Activated B cell treated with CpG ODN at 0.5 μM for 24 hours (primary cell): ENCODE results near the gene CHST9. TPM values are rescaled to one million over a fixed set of nuclear protein-coding genes. Genes with fewer than 3 reads are reported as not detected.
"Not testable (repeated sequence)": the region's sequence is repeated elsewhere in the genome, so short reads cannot be mapped to it uniquely, and the experiment has no call there.

ENCODE experiments used
- ATAC-seq: fragments of 200-7000 bp; cut with Tn5 transposase; one replicate; pipeline ENCODE4 v1.10.0; 2021; ENCODE audit warnings: low read depth, mild to moderate bottlenecking, moderate library complexity
- CTCF ChIA-PET: fragments of 350-600 bp; sonication (Branson Sonifier 250); formaldehyde crosslinking; loops from one replicate; lab custom pipeline; 2021; ENCODE audit warnings: antibody characterized with exemption; lab: Charles Lee
- POLR2A ChIA-PET: fragments of 350-600 bp; sonication (Branson Sonifier 250); formaldehyde crosslinking; loops from one replicate; lab custom pipeline; 2021; ENCODE audit warnings: antibody characterized with exemption; lab: Charles Lee
- DNase-seq: peaks from one replicate; pipeline ENCODE4 v3.0.0; 2022
- H3K27ac Mint-ChIP-seq: one replicate; pipeline ENCODE4 v1.8.0; 2020; ENCODE audit warnings: mixed read lengths
- H3K27me3 Mint-ChIP-seq: one replicate; pipeline ENCODE4 v1.8.0; 2021; ENCODE audit warnings: mixed read lengths
- H3K36me3 Mint-ChIP-seq: one replicate; pipeline ENCODE4 v1.8.0; 2021; ENCODE audit warnings: low read depth, mixed read lengths
- H3K4me1 Mint-ChIP-seq: one replicate; pipeline ENCODE4 v1.8.0; 2021; ENCODE audit warnings: mixed read lengths
- H3K4me3 Mint-ChIP-seq: one replicate; pipeline ENCODE4 v1.8.0; 2020; ENCODE audit warnings: mild to moderate bottlenecking, mixed read lengths
- H3K9me3 Mint-ChIP-seq: one replicate; pipeline ENCODE4 v1.8.0; 2020; ENCODE audit warnings: mixed read lengths
- intact Hi-C: fragments of 100-400 bp; cut with micrococcal nuclease; formaldehyde crosslinking; loops from one replicate; pipeline ENCODE4 v1.15.1; 2024
- total RNA-seq: library from RNA; stranded (reverse); gene quantifications from 2 replicates; pipeline ENCODE4 v1.2.3, GENCODE V29; 2022
- TF ChIP-seq, protein P1 (sequence below): fragments of 200-600 bp; IDR thresholded peaks from one replicate; pipeline ENCODE4 v1.8.0; 2022; ENCODE audit warnings: antibody characterized with exemption, mild to moderate bottlenecking

Gene CHST9
- total RNA-seq, 1 donor from 2014 or later = not detected

DNA sequence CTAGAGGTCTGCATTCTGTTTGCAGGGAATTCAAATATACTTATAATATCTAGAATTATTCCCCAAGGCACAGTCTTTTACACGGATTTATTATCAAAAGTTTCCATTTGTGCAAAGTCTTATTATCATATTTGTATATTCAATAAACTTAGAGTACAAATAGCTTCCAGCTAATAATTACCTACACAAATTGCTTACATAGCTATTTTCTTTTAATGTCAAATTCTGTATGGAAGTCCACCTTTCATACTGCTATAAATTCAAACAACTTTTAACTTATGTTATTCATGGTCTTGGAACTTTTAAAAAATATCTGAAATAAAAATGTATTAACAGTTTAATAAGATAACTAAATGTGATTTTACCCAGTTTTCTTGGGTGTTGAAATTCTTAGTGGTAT lies 13.1 kb downstream of the CHST9 start:
- Mint-ChIP-seq H3K27me3 (no peaks in the 10 kb centered on the region), H3K4me1 (no peaks in the 10 kb centered on the region), H3K4me3 (no peak overlapping the region), H3K36me3 (no peaks in the 10 kb centered on the region), H3K9me3 (no peaks in the 10 kb centered on the region), H3K27ac (no peak overlapping the region)
- no peak for ATAC-seq
- TF ChIP-seq, protein P1, sequence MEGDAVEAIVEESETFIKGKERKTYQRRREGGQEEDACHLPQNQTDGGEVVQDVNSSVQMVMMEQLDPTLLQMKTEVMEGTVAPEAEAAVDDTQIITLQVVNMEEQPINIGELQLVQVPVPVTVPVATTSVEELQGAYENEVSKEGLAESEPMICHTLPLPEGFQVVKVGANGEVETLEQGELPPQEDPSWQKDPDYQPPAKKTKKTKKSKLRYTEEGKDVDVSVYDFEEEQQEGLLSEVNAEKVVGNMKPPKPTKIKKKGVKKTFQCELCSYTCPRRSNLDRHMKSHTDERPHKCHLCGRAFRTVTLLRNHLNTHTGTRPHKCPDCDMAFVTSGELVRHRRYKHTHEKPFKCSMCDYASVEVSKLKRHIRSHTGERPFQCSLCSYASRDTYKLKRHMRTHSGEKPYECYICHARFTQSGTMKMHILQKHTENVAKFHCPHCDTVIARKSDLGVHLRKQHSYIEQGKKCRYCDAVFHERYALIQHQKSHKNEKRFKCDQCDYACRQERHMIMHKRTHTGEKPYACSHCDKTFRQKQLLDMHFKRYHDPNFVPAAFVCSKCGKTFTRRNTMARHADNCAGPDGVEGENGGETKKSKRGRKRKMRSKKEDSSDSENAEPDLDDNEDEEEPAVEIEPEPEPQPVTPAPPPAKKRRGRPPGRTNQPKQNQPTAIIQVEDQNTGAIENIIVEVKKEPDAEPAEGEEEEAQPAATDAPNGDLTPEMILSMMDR = no peak
- ChIA-PET POLR2A (no interaction called here), CTCF (no interaction called here)
- intact Hi-C loops = no loop called here
- DNase-seq = no peak

- intact Hi-C loops = no loop called here
- TF ChIP-seq, protein P1 = no peak
- Mint-ChIP-seq H3K9me3 (peaks cover 3% of the 10 kb centered on the region), H3K27ac (no peak overlapping the region), H3K27me3 (no peaks in the 10 kb centered on the region), H3K4me3 (no peak overlapping the region), H3K36me3 (no peaks in the 10 kb centered on the region), H3K4me1 (no peaks in the 10 kb centered on the region)
- DNase-seq (no peak), ATAC-seq (no peak)
- ChIA-PET POLR2A (no interaction called here), CTCF (no interaction called here)
Measured at GRCh38 chr18:27165412-27165811, 19.7 kb downstream of the CHST9 start.

- H3K4me1 Mint-ChIP-seq = no peaks in the 10 kb centered on the region
- no peaks in the 10 kb centered on the region for H3K36me3 Mint-ChIP-seq
- intact Hi-C loops = no loop called here
- POLR2A ChIA-PET = no interaction called here
- peaks cover 3% of the 10 kb centered on the region for H3K9me3 Mint-ChIP-seq
- H3K27ac Mint-ChIP-seq = no peak overlapping the region
- CTCF ChIA-PET = no interaction called here
- no peaks in the 10 kb centered on the region for H3K27me3 Mint-ChIP-seq
- ATAC-seq (no peak), DNase-seq (no peak)
- TF ChIP-seq, protein P1 = no peak
- H3K4me3 Mint-ChIP-seq = no peak overlapping the region
Measured at GRCh38 chr18:27164905-27165304, 20.2 kb downstream of the CHST9 start.

DNA sequence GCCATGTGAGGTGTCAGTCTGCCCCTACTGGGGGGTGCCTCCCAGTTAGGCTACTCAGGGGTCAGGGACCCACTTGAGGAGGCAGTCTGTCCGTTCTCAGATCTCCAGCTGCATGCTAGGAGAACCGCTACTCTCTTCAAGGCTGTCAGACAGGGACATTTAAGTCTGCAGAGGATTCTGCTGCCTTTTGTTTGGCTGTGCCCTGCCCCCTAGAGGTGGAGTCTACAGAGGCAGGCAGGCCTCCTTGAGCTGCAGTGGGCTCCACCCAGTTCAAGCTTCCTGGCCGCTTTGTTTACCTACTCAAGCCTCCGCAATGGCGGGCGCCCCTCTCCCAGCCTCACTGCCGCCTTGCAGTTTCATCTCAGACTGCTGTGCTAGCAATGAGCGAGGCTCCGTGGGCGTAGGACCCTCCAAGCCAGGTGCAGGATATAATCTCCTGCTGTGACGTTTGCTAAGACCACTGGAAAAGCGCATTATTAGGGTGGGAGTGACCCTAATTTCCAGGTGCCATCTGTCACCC lies 21.9 kb downstream of the CHST9 start:
- H3K9me3 Mint-ChIP-seq, H3K27me3 Mint-ChIP-seq, H3K27ac Mint-ChIP-seq, H3K36me3 Mint-ChIP-seq, H3K4me1 Mint-ChIP-seq, CTCF ChIA-PET, H3K4me3 Mint-ChIP-seq, DNase-seq, POLR2A ChIA-PET, ATAC-seq, intact Hi-C loops: not testable (repeated sequence)

DNA sequence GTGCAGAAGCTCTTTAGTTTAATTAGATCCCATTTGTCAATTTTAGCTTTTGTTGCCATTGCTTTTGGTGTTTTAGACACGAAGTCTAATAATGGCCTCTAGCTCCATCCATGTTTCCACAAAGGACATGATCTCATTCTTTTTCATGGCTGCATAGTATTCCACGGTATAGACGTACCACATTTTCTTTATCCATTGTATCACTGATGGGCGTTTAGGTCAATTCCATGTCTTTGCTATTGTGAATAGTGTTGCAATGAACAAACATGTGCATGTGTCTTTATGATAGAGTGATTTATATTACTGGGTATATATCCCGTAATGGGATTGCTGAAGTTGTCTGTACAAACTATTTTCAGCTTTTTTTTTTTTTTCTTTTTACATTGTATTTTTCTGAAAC lies 35.9 kb downstream of the CHST9 start:
- ATAC-seq, CTCF ChIA-PET, DNase-seq, H3K36me3 Mint-ChIP-seq, H3K4me3 Mint-ChIP-seq, POLR2A ChIA-PET, intact Hi-C loops, H3K27me3 Mint-ChIP-seq, H3K4me1 Mint-ChIP-seq, H3K27ac Mint-ChIP-seq: not testable (repeated sequence)
- peaks cover 12% of the 10 kb centered on the region for H3K9me3 Mint-ChIP-seq

DNA sequence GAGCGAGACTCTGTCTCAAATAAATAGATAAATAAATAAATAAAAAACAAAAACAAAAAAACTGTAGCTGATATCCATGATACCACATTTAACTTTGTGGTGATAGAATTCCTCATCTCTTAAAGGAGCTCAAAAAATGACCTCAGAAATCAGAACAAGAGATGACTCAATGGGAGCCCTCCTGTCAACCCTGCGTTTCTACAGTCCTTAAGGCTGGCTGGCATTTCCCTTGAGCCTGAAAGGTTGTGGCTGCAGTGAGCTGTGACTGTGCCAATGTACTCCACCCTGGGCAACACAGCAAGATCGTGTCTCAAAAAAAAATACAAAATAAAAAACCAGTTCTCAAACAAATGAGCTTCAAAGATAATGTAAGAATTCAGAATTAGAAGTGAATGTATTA lies 40.4 kb downstream of the CHST9 start:
- H3K4me1 Mint-ChIP-seq = no peaks in the 10 kb centered on the region
- TF ChIP-seq, protein P1 = no peak
- ChIA-PET CTCF (no interaction called here), POLR2A (no interaction called here)
- no peak overlapping the region for H3K27ac Mint-ChIP-seq
- no peak overlapping the region for H3K4me3 Mint-ChIP-seq
- peaks cover 6% of the 10 kb centered on the region for H3K9me3 Mint-ChIP-seq
- H3K36me3 Mint-ChIP-seq = no peaks in the 10 kb centered on the region
- ATAC-seq (no peak), DNase-seq (no peak)
- H3K27me3 Mint-ChIP-seq = no peaks in the 10 kb centered on the region
- intact Hi-C loops = no loop called here
